HG02588 (cell line): Measurements from ENCODE around the gene S1PR1.
"Not testable (repeated sequence)": the region's sequence is repeated elsewhere in the genome, so short reads cannot be mapped to it uniquely, and the experiment has no call there.

Experiments
- ATAC-seq: cut with Tn5 transposase; IDR thresholded peaks from one replicate; pipeline ENCODE4 v1.9.1; 2021; ENCODE audit warnings: mild to moderate bottlenecking, moderate library complexity; ENCODE audit not compliant: unreplicated experiment

Gene S1PR1

GRCh38 chr1:101236516-101237228 is at the start of gene S1PR1:
TSS of gene S1PR1 (plus strand) at chr1:101237019. CDS start at chr1:101238985, 1,966 bp downstream.
- peak; percentile 16 for ATAC-seq

GRCh38 chr1:101187297-101187696 is 49.5 kb upstream of the S1PR1 start:
- no peak for ATAC-seq

- no peak for ATAC-seq
Observed at GRCh38 chr1:101188331-101188730, 48.5 kb upstream of the S1PR1 start.

- ATAC-seq, result not testable (repeated sequence)
Observed at GRCh38 chr1:101188968-101189367, 47.9 kb upstream of the S1PR1 start.

DNA sequence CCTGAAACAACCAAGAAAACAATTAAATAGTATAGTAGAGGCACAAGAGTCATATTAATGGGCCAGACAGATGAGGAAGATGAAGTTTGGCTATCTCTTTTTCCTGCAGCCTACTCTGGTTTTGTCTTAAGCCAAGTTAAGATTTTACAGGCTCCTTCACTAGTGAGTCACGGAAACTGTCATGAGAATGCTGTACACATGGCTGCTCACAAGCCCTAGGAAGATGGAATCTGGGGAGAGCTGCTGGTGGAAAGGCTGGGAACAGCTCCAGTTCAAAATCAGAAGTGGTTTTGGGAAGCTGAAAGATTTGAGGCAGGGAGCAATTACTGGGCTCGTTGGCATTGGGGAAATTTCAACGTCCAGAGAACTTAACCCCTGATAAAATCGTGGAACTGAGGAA is 46.4 kb upstream of the S1PR1 start:
- no peak for ATAC-seq

DNA sequence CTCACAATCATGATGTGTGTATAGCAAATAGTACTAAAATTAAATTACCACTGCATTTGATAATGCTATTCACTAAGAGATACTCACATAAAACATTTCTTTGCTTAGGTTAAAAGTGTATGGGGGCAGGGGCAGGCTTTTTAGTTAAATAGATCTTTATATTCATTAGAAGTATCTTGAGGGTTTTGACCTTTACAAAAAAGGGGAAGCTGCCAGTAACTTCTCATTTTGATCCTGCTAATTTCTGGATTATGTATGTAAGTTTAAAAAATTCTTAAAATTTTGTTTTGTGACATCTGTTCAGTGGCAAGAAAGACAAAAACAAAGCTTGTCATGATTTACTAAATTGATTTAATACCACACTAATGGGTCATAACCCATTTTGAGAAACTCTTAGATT is 45.8 kb upstream of the S1PR1 start:
- ATAC-seq, result no peak

- no peak for ATAC-seq
Observed at GRCh38 chr1:101193733-101194169, 43.1 kb upstream of the S1PR1 start.

DNA sequence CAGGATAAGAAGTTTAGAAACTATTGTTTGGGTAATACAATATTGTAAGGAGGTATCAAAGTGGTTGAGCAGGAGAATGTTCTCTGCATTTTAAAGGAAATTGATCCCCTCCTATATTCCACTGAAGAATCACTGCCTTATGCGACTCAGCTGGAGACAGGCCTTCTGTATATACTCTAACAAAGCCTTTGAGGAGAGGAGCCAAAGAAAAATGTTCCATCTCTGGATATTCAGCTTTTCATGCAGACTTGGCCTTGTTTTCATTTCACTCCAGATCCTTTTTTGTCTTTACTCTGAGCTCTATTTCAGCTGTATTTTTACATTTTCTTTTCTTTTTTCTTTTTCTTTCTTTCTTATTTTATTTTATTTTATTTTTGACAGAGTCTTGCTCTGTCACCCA is 42.1 kb upstream of the S1PR1 start:
- no peak for ATAC-seq

DNA sequence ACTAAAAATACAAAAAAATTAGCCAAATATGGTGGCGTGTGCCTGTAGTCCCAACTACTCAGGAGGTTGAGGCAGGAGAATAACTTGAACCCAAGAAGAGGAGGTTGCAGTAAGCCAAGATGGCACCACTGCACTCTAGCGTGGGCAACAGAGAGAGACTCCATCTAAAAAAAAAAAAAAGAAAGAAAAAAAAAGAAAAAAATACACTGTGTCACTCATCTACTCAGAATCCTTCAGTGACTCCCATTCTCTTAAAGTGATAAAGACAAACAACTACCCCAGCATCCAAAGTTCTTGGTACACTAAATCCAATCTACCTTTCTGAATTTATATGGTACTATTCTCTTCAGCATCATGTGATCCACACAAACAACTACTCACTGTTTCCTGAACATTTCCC is 40.2 kb upstream of the S1PR1 start:
- ATAC-seq, result no peak

GRCh38 chr1:101198842-101199636 is 37.8 kb upstream of the S1PR1 start:
- peak; percentile 95 for ATAC-seq

DNA sequence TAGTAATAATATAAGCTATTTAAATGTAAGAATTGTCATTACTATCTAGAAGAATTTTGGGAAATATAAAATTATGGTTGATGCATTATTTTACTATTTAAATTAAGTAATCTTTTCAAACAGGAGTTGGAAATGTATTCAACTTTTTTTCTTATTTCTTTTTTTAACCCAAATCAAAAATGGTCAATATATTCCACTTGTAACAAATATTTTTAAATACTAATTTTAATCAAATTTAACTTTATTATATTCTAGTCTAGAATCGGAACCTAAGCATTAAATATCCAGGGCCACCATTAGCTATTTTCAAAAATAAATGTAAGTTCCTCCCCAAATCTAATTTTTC is 37.2 kb upstream of the S1PR1 start:
- no peak for ATAC-seq

DNA sequence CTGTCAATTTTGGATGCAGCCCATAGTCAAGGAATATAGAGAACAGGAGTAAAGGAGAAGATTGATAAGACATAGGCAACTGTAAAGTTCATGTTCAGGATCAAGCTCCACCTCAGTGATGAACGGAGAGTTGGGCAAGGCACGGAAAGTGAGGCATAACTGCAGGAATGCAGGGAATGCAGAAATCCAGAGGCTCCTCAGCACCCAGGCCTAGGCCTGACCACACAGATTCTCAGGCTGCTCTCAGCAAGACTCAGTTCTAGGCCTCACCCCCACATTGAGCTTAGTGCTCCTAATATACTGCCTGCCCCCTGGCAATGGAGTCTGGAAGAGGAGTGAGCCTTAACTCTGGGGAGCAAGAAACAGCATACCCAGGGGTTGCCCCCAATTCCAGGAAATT is 36.3 kb upstream of the S1PR1 start:
- no peak for ATAC-seq

- no peak for ATAC-seq
Observed at GRCh38 chr1:101203820-101204540, 32.8 kb upstream of the S1PR1 start.

DNA sequence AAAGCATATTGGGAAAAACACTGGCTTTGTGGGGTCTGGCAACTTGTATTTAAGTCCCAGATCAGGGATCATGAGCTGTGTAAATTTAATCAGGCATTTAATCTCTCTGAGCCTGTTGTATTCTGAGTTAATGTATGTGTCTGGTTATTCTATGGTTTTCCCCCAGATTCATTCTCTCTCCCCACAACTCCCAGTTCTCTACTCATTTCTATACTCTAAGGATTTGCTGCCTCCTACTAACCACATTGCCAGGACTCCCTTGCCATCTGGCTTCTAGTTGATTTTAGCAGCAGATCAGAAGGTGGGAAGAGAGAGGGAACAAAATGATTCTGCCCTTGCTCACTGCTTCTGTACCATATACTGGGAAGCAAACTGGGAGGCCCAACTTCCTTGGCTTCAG is 31.4 kb upstream of the S1PR1 start:
- no peak for ATAC-seq

GRCh38 chr1:101206139-101206538 is 30.7 kb upstream of the S1PR1 start:
- ATAC-seq, result not testable (repeated sequence)

GRCh38 chr1:101207271-101207670 is 29.5 kb upstream of the S1PR1 start:
- not testable (repeated sequence) for ATAC-seq

DNA sequence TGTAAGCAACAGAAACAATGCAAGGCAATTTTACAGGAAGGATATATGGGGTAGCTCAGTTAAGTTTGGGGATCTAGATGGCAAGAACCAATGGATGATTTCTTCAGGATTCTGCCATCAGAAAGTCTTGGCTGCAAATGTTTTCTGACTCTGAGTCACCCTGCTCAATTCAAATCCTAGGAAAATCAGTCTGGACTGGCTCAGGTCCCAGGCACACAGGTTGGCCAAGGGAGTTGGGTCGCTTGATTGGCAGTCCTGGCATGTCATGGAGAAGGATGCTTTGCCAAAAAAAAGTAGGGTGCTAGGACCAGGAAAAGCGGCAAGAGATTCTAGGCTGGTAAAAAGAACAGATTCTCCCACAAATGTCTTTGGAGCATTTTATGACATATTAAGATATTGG is 28.9 kb upstream of the S1PR1 start:
- ATAC-seq, result no peak

- ATAC-seq, result no peak
Observed at GRCh38 chr1:101215363-101216011, 21.3 kb upstream of the S1PR1 start.

DNA sequence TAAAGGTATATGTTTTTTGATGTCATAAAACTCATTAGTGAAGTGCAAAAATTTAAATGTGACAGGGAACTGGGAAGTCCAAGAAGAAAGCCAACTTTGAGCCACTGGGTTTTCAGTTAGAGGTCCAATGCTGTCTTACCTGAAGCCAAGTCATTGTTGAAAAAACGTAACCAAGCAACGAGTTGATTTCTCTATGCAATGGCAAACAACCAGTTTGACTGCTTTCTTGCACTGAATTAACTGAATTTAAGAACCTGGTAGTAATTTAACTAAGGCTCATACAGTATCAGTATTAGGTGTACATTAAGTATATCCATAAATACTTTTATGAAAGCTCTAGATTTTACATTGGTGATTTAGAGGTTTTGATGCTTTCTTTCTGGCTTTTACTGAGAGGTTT is 20.2 kb upstream of the S1PR1 start:
- ATAC-seq, result no peak

DNA sequence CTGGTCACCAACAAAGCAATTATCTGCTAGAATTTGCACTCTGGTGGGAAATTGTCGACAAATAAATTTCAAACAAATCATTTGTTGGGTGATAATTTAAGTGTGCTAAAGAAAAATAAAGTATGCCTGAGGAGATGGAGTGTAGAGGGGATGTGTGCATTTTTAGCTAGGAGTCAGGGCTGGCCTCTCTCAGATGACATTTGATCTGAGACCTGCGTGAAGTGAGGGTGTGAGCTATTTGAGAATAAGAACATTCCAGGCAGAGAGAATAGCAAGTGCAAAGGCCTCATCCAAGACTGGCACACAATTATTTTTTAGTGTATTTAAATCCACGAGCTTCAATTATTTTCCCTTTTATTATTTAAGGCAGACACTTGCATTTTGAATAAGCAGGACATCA is 19.7 kb upstream of the S1PR1 start:
- no peak for ATAC-seq

DNA sequence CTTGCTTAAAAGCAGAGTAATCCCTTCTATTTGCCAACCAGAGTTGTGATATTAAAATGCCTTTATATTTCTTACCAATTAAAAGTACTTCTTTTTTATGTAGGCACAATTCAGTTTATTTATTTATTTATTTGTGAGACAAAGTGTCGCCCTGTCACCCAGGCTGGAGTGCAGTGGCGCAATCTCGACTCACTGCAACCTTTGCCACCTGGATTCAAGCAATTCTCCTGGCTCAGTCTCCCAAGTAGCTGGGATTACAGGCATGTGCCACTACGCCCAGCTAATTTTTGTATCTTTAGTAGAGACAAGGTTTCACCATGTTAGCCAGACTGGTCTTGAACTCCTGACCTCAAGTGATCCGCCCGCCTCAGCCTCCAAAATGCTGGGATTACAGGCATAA is 17.9 kb upstream of the S1PR1 start:
- not testable (repeated sequence) for ATAC-seq
